T47D (cell line): ENCODE data around the gene NCAPD2.
"Not testable (repeated sequence)": the region's sequence is repeated elsewhere in the genome, so short reads cannot be mapped to it uniquely, and the experiment has no call there.

ENCODE experiments used
- DNase-seq, 2 experiments: peaks; one replicate each; pipeline versions ENCODE4 v3.0.0 to v3.0.0-alpha.2; 2011 to 2012; ENCODE audit warnings: low read depth in 1 of 2, low spot score in 1 of 2
- JUND ChIP-seq: IDR thresholded peaks from 2 replicates; pipeline ENCODE4 v1.6.1; 2012; ENCODE audit warnings: low read depth
- in situ Hi-C: cut with HindIII; loops from 2 replicates; pipeline ENCODE4 v1.10.0; 2016; ENCODE audit warnings: low sequenced_read_pairs, low pct_unique_long_range_greater_than_20kb

NCAPD2 gene

DNA sequence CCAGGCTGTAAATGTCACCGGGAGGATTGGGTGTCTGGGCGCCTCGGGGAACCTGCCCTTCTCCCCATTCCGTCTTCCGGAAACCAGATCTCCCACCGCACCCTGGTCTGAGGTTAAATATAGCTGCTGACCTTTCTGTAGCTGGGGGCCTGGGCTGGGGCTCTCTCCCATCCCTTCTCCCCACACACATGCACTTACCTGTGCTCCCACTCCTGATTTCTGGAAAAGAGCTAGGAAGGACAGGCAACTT, 41.7 kb downstream of the NCAPD2 start:
- no peak for TF ChIP-seq JUND
- no peak for DNase-seq
- in situ Hi-C loops, result no loop called here

DNA sequence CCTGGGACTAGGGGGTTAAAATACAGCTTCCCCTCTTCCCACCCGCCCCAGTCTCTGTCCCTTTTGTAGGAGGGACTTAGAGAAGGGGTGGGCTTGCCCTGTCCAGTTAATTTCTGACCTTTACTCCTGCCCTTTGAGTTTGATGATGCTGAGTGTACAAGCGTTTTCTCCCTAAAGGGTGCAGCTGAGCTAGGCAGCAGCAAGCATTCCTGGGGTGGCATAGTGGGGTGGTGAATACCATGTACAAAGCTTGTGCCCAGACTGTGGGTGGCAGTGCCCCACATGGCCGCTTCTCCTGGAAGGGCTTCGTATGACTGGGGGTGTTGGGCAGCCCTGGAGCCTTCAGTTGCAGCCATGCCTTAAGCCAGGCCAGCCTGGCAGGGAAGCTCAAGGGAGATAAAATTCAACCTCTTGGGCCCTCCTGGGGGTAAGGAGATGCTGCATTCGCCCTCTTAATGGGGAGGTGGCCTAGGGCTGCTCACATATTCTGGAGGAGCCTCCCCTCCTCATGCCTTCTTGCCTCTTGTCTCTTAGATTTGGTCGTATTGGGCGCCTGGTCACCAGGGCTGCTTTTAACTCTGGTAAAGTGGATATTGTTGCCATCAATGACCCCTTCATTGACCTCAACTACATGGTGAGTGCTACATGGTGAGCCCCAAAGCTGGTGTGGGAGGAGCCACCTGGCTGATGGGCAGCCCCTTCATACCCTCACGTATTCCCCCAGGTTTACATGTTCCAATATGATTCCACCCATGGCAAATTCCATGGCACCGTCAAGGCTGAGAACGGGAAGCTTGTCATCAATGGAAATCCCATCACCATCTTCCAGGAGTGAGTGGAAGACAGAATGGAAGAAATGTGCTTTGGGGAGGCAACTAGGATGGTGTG, 42.3 kb downstream of the NCAPD2 start:
- no peak for DNase-seq
- no peak for TF ChIP-seq JUND
- in situ Hi-C loops, result no loop called here

DNA sequence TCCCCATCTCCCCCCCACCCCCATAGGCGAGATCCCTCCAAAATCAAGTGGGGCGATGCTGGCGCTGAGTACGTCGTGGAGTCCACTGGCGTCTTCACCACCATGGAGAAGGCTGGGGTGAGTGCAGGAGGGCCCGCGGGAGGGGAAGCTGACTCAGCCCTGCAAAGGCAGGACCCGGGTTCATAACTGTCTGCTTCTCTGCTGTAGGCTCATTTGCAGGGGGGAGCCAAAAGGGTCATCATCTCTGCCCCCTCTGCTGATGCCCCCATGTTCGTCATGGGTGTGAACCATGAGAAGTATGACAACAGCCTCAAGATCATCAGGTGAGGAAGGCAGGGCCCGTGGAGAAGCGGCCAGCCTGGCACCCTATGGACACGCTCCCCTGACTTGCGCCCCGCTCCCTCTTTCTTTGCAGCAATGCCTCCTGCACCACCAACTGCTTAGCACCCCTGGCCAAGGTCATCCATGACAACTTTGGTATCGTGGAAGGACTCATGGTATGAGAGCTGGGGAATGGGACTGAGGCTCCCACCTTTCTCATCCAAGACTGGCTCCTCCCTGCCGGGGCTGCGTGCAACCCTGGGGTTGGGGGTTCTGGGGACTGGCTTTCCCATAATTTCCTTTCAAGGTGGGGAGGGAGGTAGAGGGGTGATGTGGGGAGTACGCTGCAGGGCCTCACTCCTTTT, 43.1 kb downstream of the NCAPD2 start:
- TF ChIP-seq JUND, result no peak
- in situ Hi-C loops, result no loop called here
- no peak for DNase-seq

DNA sequence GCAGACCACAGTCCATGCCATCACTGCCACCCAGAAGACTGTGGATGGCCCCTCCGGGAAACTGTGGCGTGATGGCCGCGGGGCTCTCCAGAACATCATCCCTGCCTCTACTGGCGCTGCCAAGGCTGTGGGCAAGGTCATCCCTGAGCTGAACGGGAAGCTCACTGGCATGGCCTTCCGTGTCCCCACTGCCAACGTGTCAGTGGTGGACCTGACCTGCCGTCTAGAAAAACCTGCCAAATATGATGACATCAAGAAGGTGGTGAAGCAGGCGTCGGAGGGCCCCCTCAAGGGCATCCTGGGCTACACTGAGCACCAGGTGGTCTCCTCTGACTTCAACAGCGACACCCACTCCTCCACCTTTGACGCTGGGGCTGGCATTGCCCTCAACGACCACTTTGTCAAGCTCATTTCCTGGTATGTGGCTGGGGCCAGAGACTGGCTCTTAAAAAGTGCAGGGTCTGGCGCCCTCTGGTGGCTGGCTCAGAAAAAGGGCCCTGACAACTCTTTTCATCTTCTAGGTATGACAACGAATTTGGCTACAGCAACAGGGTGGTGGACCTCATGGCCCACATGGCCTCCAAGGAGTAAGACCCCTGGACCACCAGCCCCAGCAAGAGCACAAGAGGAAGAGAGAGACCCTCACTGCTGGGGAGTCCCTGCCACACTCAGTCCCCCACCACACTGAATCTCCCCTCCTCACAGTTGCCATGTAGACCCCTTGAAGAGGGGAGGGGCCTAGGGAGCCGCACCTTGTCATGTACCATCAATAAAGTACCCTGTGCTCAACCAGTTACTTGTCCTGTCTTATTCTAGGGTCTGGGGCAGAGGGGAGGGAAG, 43.9 kb downstream of the NCAPD2 start:
- DNase-seq, result peak in 1 of 2 experiments; percentile 72
- in situ Hi-C loops, result not testable (repeated sequence)

DNA sequence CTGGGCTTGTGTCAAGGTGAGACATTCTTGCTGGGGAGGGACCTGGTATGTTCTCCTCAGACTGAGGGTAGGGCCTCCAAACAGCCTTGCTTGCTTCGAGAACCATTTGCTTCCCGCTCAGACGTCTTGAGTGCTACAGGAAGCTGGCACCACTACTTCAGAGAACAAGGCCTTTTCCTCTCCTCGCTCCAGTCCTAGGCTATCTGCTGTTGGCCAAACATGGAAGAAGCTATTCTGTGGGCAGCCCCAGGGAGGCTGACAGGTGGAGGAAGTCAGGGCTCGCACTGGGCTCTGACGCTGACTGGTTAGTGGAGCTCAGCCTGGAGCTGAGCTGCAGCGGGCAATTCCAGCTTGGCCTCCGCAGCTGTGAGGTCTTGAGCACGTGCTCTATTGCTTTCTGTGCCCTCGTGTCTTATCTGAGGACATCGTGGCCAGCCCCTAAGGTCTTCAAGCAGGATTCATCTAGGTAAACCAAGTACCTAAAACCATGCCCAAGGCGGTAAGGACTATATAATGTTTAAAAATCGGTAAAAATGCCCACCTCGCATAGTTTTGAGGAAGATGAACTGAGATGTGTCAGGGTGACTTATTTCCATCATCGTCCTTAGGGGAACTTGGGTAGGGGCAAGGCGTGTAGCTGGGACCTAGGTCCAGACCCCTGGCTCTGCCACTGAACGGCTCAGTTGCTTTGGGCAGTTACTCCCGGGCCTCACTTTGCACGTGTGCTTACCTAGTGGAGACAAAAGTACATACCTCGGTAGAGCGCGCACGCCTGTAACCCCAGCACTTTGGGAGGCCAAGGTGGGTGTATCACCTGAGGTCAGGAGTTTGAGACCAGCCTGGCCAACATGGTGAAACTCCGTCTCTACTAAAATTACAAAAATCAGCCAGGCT, 44.8 kb downstream of the NCAPD2 start:
- in situ Hi-C loops, result no loop called here
- no peak for TF ChIP-seq JUND
- peak in 1 of 2 experiments; percentile 9 for DNase-seq

DNA sequence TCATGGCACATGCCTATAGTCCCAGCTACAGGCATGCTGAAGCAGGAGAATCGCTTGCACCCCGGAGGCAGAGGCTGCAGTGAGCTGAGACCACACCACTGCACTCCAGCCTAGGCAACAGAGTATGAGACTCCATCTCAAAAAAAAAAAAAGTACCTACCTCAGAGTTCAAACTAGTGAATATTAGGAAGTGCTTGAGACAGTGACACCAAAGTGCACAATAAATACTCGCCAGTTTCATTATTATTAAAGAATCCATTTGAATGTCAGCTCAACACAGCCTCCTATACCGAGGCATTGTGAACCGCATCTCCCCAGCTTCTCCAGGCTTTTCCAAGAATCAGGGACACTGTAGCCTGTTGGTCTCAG, 45.4 kb downstream of the NCAPD2 start:
- in situ Hi-C loops, result no loop called here
- DNase-seq, result no peak
- TF ChIP-seq JUND, result no peak

DNA sequence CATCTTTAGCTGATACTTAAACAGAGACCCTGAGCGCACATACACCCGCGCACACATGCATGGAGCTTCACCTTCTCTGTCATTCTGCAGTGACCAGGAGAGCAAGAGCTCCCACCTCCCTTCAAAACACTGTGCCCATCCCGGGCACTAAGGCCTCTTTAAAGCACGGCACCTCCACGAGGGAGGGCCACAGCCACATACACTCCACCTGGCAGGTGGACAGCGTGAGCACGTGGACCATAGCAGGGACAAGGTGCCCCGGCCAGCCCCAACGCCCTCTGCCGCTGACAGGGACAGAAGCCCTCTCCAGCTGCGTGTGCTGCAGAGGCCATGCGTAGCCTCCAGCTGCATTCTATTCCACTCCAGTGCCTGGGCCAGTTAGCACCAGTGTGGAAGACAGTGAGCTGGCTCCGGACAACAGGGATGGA, 45.8 kb downstream of the NCAPD2 start:
- no peak for TF ChIP-seq JUND

DNA sequence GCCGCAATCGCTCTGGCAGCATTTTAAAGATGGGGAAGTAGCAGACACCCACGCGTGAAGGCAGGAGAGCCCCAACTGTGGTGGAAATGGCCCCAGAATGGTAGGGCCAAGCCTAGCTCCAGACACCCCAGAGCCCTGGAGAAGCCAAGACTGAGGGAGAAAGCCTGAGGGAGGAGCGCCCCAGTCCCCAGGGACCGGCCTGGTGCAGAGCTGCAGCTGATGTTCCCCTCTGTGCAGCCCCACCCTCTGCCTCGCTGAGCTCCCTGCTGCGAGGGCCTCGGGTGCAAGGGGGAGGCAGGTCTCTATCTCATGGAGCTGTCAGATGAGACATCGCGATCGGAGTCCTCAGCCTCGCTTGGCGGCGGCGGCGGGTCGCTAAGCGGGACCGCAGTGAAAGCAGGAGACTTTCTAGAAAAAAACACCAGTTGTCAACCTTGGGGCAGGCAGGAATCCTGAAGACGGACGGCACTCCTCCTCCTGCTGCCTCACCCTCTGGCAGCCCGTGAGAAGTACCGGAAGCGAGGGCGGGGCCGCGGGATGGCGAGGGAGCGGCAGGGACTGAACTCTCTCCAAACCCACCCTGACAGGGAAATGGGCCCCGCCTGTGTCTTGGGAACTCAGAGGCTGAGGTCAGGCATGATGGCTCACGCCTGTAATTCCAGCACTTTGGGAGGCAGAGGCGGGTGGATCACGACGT, 46.4 kb downstream of the NCAPD2 start:
- in situ Hi-C loops, result no loop called here
- DNase-seq, result no peak
- TF ChIP-seq JUND, result no peak

More for the DNA sequence above, 45.8 kb downstream of the NCAPD2 start:
- DNase-seq, result peak in 1 of 2 experiments; percentile 13
- in situ Hi-C loops, result no loop called here

DNA sequence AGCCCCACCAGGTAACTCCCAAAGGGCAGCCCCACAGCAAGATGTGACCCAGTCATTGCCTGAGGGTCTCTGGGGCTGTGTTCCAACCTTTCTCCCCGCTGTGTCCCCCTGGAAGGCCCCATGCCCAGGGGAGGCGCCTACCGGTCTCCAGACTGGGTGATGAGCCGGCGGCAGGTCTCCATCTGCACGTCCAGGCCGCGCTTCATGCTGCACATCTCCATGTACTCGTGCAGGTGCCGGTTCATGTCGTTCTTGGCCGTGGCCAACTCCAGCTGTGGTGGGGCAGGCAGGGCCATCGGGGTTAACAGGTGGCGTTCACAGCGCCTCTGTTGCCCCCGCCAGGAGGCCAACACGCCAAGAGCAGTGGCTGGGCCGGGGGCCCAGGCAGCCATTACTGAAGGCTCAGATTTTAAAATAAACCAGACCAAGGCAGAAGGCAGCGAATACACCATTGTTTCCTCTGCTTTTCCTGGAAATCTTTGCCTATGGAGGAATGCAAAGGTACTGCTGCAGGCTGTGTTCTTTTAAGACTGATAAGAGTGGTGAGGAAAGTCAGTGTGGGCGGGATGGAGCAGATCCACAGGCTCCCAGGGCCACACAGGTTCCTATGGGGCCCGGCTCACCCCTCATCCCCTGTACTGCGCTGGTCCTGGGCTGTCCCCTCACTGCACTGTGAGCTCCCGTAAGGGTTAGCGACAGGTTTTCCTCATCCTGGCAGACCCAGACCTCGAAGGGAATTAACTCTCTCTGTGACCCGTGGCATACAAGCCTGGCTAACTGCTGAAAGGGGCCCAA, 47.7 kb downstream of the NCAPD2 start:
- in situ Hi-C loops, result no loop called here
- no peak for TF ChIP-seq JUND
- DNase-seq, result no peak

DNA sequence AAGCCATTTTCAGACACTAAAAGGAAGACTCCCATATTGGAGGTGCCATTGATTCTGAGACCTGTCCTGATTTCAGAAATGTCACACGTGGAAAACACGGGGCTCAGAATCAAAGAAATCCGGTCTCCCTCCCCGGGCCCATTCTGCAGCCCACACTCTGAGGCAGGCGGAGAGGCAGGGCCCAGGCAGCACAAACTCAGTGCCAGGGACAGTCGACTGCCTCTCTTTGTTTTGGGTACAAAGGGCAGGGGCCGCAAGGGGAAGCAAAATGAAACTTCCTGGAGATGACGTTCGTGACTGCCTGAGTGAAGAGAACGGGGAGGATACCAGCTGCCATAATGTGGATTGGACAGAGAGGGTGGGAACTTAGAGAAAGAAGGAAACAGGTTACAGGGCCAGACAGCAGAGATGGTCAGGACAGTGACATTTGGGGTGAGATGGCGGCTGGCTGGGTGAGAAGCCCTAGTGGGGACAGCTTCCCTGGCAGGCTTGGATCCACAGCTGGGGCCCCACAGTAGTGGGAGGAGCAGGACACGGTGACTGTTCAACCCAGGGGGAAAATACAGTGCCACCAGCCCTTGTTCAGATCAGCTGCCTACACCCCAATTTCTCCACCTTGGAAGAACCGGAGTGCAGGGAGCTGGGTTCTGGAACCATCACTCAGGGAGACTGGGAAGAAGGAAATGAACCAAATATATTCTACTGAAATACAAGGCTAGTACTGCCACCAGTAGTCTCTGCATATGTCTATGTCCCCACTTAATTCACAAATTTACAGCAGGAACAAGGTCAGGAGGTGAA, 48.5 kb downstream of the NCAPD2 start:
- no peak for DNase-seq
- TF ChIP-seq JUND, result no peak
- in situ Hi-C loops, result no loop called here
